Liver (tissue), 9 donors: Measurements from ENCODE around the gene WDR37. TPM values are rescaled to one million over a fixed set of nuclear protein-coding genes. Genes with fewer than 3 reads are reported as not detected.

Source experiments
- DNase-seq: peaks from one replicate; pipeline ENCODE4 v3.0.0-alpha.2; 2017; ENCODE audit warnings: low spot score
- H3K27ac ChIP-seq, 2 donors: one replicate each; pipeline ENCODE4 v1.7.0; 2013; ENCODE audit warnings: inconsistent platforms in 2 of 2, low read length in 2 of 2, control low read depth in 1 of 2, low read depth in 1 of 2, mild to moderate bottlenecking in 1 of 2
- H3K27me3 ChIP-seq, 4 donors: one replicate each; pipeline versions ENCODE4 v1.6.1 to v1.7.0; 2013; ENCODE audit warnings: low read length in 3 of 4, inconsistent platforms in 1 of 4, mild to moderate bottlenecking in 1 of 4, moderate library complexity in 1 of 4; ENCODE audit not compliant: control insufficient read depth in 4 of 4, insufficient read depth in 4 of 4
- H3K36me3 ChIP-seq, 4 donors: one replicate each; pipeline versions ENCODE4 v1.6.1 to v1.7.0; 2013; ENCODE audit warnings: low read length in 3 of 4, mild to moderate bottlenecking in 3 of 4, low read depth in 1 of 4, moderate library complexity in 1 of 4; ENCODE audit not compliant: control insufficient read depth in 4 of 4, insufficient read depth in 3 of 4
- H3K4me1 ChIP-seq, 4 donors: one replicate each; pipeline versions ENCODE4 v1.6.1 to v1.7.0; 2013; ENCODE audit warnings: low read length in 3 of 4, mild to moderate bottlenecking in 3 of 4, moderate library complexity in 1 of 4; ENCODE audit not compliant: control insufficient read depth in 4 of 4, insufficient read depth in 4 of 4
- H3K4me3 ChIP-seq, 3 donors: one replicate each; pipeline versions ENCODE4 v1.6.1 to v1.7.0; 2013; ENCODE audit warnings: low read length in 3 of 3, control low read depth in 1 of 3, low read depth in 1 of 3, mild to moderate bottlenecking in 1 of 3
- H3K9ac ChIP-seq, 2 donors: one replicate each; pipeline ENCODE4 v1.7.0; 2013; ENCODE audit warnings: low read length in 2 of 2, mild to moderate bottlenecking in 2 of 2, moderate library complexity in 2 of 2, control low read depth in 1 of 2, low read depth in 1 of 2
- H3K9me3 ChIP-seq, 4 donors: one replicate each; pipeline versions ENCODE4 v1.6.1 to v1.7.0; 2013; ENCODE audit warnings: low read length in 3 of 4; ENCODE audit not compliant: control insufficient read depth in 4 of 4
- EGR1 ChIP-seq, 2 donors: IDR thresholded peaks; 2 replicates each; pipeline ENCODE4 v1.6.1; 2016 to 2018; ENCODE audit warnings: antibody characterized with exemption in 2 of 2, low read depth in 2 of 2
- FOXA2 ChIP-seq: IDR thresholded peaks from 2 replicates; pipeline ENCODE4 v1.6.1; 2016; ENCODE audit warnings: antibody characterized with exemption
- GABPA ChIP-seq, 2 donors: IDR thresholded peaks in 1 of 2; conservative IDR thresholded peaks in 1 of 2; 2 replicates each; pipeline ENCODE4 v1.6.1; 2016; ENCODE audit warnings: antibody characterized with exemption in 2 of 2, mild to moderate bottlenecking in 1 of 2, moderate library complexity in 1 of 2
- HNF4G ChIP-seq: IDR thresholded peaks from 2 replicates; pipeline ENCODE4 v1.6.1; 2016; ENCODE audit warnings: antibody characterized with exemption
- JUND ChIP-seq, 2 donors: IDR thresholded peaks; 2 replicates each; pipeline ENCODE4 v1.6.1; 2016; ENCODE audit warnings: antibody characterized with exemption in 2 of 2
- MAX ChIP-seq: IDR thresholded peaks from 2 replicates; pipeline ENCODE4 v1.6.1; 2016; ENCODE audit warnings: antibody characterized with exemption
- NR2F2 ChIP-seq: IDR thresholded peaks from 2 replicates; pipeline ENCODE4 v1.6.1; 2016; ENCODE audit warnings: antibody characterized with exemption
- RAD21 ChIP-seq, 2 donors: IDR thresholded peaks; 2 replicates each; pipeline ENCODE4 v1.6.1; 2016; ENCODE audit warnings: antibody characterized with exemption in 2 of 2, mild to moderate bottlenecking in 2 of 2
- REST ChIP-seq: IDR thresholded peaks from 2 replicates; pipeline ENCODE4 v1.6.1; 2016; ENCODE audit warnings: antibody characterized with exemption, mild to moderate bottlenecking
- RXRA ChIP-seq, 2 donors: IDR thresholded peaks; 2 replicates each; pipeline ENCODE4 v1.6.1; 2017 to 2018; ENCODE audit warnings: antibody characterized with exemption in 2 of 2, mild to moderate bottlenecking in 1 of 2
- TAF1 ChIP-seq: conservative IDR thresholded peaks from 2 replicates; pipeline ENCODE4 v1.6.1; 2016; ENCODE audit warnings: antibody characterized with exemption, mild to moderate bottlenecking
- YY1 ChIP-seq: IDR thresholded peaks from 2 replicates; pipeline ENCODE4 v1.6.1; 2016; ENCODE audit warnings: antibody characterized with exemption, mild to moderate bottlenecking
- ZBTB33 ChIP-seq: IDR thresholded peaks from 2 replicates; pipeline ENCODE4 v1.6.1; 2016; ENCODE audit warnings: antibody characterized with exemption
- WGBS: extraction: QIAGEN DNeasy Blood & Tissue Kit; methylation state at CpG from one replicate; pipeline ENCODE4 v1.1.7; 2013; 5-methylcytosine and 5-hydroxymethylcytosine counted together
- polyA plus RNA-seq, 2 donors: library from polyadenylated mRNA; stranded (reverse) in 1 of 2; unstranded in 1 of 2; fragments of 200-250 nt in 1 of 2; fragments of >200 nt in 1 of 2; fragmentation: Nextera tagmentation in 1 of 2; extraction: Ambion mirVana in 1 of 2; gene quantifications; one replicate each; pipeline versions ENCODE4 v1.2.1 to v1.2.3, GENCODE V29; 2013 to 2015
- total RNA-seq, 2 donors: library from RNA; depleted of rRNA; stranded (reverse); fragments of >200 nt; gene quantifications; one replicate each; pipeline ENCODE4 v1.2.3, GENCODE V29; 2014
- TF ChIP-seq, protein P1 (sequence below): IDR thresholded peaks from 2 replicates; pipeline ENCODE4 v1.6.1; 2016; ENCODE audit warnings: antibody characterized with exemption
- donor health status: healthy.
- donor health status: healthy.
- donor health status: healthy.
- donor health status: healthy.
- donor health status: healthy.

Gene WDR37
- total and polyA plus RNA-seq, 4 donors: 3.6 to 12.1 (median 5.6) TPM

- Histone ChIP-seq H3K4me1 (no peaks in the 10 kb centered on the region), H3K36me3 (peaks cover 12 to 79% (median 45%) of the 10 kb centered on the region in 4 donors), H3K27ac (no peak overlapping the region), H3K9ac (no peak overlapping the region), H3K9me3 (no peaks in the 10 kb centered on the region), H3K4me3 (no peak overlapping the region), H3K27me3 (no peaks in the 10 kb centered on the region)
- DNase-seq: no peak
- WGBS: 89% methylated on average over 3 of the region's 3 CpGs
- no peak for TF ChIP-seq MAX
- no peak for TF ChIP-seq ZBTB33
- no peak for TF ChIP-seq NR2F2
- no peak for TF ChIP-seq YY1
- TF ChIP-seq RAD21 (IDR thresholded peaks at IDR 0.05): no peak
- no peak for TF ChIP-seq GABPA (IDR thresholded peaks at IDR 0.05 in 1 of 2, conservative IDR thresholded peaks at IDR 0.05 in 1 of 2)
- no peak for TF ChIP-seq JUND (IDR thresholded peaks at IDR 0.05)
These were observed 44.0 kb downstream of the WDR37 start for GRCh38 chr10:1100143-1100542.

GRCh38 chr10:1100691-1101368, 44.6 kb downstream of the WDR37 start:
- no peak overlapping the region for H3K27ac ChIP-seq
- no peaks in the 10 kb centered on the region for H3K4me1 ChIP-seq
- H3K36me3 ChIP-seq: peaks cover 12 to 78% (median 48%) of the 10 kb centered on the region in 4 donors
- TF ChIP-seq MAX: no peak
- TF ChIP-seq, protein P1, sequence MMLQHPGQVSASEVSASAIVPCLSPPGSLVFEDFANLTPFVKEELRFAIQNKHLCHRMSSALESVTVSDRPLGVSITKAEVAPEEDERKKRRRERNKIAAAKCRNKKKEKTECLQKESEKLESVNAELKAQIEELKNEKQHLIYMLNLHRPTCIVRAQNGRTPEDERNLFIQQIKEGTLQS: no peak
- no peak for TF ChIP-seq REST
- no peak for TF ChIP-seq HNF4G
- TF ChIP-seq FOXA2: no peak
- no peak for TF ChIP-seq GABPA (IDR thresholded peaks at IDR 0.05 in 1 of 2, conservative IDR thresholded peaks at IDR 0.05 in 1 of 2)
- no peak for TF ChIP-seq RAD21 (IDR thresholded peaks at IDR 0.05)
- TF ChIP-seq NR2F2: no peak
- TF ChIP-seq RXRA (IDR thresholded peaks at IDR 0.05): no peak
- no peak for TF ChIP-seq EGR1 (IDR thresholded peaks at IDR 0.05; ENCODE audit: low read depth in 2 of 2)
- TF ChIP-seq TAF1: no peak
- no peaks in the 10 kb centered on the region for H3K27me3 ChIP-seq
- WGBS: 89% methylated on average over 23 of the region's 23 CpGs
- no peaks in the 10 kb centered on the region for H3K9me3 ChIP-seq
- no peak overlapping the region for H3K4me3 ChIP-seq
- no peak for DNase-seq
- no peak overlapping the region for H3K9ac ChIP-seq
